Suprapubic skin (tissue), 4 donors: ENCODE results near the gene FLRT2. TPM values are rescaled to one million over a fixed set of nuclear protein-coding genes. Genes with fewer than 3 reads are reported as not detected.

Source experiments
- DNase-seq, 2 donors: peaks; one replicate each; pipeline ENCODE4 v3.0.0-alpha.2; 2019; ENCODE audit warnings: low spot score in 2 of 2
- H3K27ac ChIP-seq: fragments of 200-600 bp; sonication (generic); one replicate; pipeline ENCODE4 v1.5.1; 2019
- H3K27me3 ChIP-seq: fragments of 200-600 bp; sonication (generic); one replicate; pipeline ENCODE4 v1.5.1; 2019
- H3K36me3 ChIP-seq: fragments of 200-600 bp; sonication (generic); one replicate; pipeline ENCODE4 v1.5.1; 2019
- H3K4me1 ChIP-seq: fragments of 200-600 bp; sonication (generic); one replicate; pipeline ENCODE4 v1.5.1; 2019
- H3K4me3 ChIP-seq: fragments of 200-600 bp; sonication (generic); one replicate; pipeline ENCODE4 v1.5.1; 2019; ENCODE audit warnings: mild to moderate bottlenecking
- H3K9me3 ChIP-seq: fragments of 200-600 bp; sonication (generic); one replicate; pipeline ENCODE4 v1.5.1; 2019
- EP300 ChIP-seq: sonication (generic); formaldehyde crosslinking; IDR thresholded peaks from one replicate; pipeline ENCODE4 v1.6.1; 2017; ENCODE audit warnings: antibody characterized with exemption
- POLR2A ChIP-seq, 2 donors: fragments of 450-650 bp; IDR thresholded peaks; one replicate each; pipeline ENCODE4 v1.6.1; 2017; ENCODE audit warnings: antibody characterized with exemption in 2 of 2, mild to moderate bottlenecking in 2 of 2, moderate library complexity in 2 of 2
- POLR2AphosphoS5 ChIP-seq, 3 donors: sonication (generic); formaldehyde crosslinking; IDR thresholded peaks; one replicate each; pipeline ENCODE4 v1.6.1; 2017; ENCODE audit warnings: antibody characterized with exemption in 3 of 3
- whole genome bisulfite sequencing: methylation state at CpG from one replicate; pipeline ENCODE4 v1.1.5; 2018; 5-methylcytosine and 5-hydroxymethylcytosine counted together
- total RNA-seq, 4 donors: library from RNA; depleted of rRNA; stranded (reverse); fragments of >200 nt; gene quantifications; one replicate each; pipeline ENCODE4 v1.1.0, GENCODE V29; 2016
- TF ChIP-seq, protein P1 (sequence below), 2 donors: fragments of 200-600 bp in 1 of 2; fragments of 450-650 bp in 1 of 2; sonication (generic) in 1 of 2; IDR thresholded peaks; one replicate each; pipeline ENCODE4 v1.5.1; 2016 to 2019; ENCODE audit warnings: antibody characterized with exemption in 2 of 2, mild to moderate bottlenecking in 1 of 2, moderate library complexity in 1 of 2

The FLRT2 gene
- total RNA-seq, 4 donors from 2014 or later: 21.5 to 41.4 (median 28.0) TPM

DNA sequence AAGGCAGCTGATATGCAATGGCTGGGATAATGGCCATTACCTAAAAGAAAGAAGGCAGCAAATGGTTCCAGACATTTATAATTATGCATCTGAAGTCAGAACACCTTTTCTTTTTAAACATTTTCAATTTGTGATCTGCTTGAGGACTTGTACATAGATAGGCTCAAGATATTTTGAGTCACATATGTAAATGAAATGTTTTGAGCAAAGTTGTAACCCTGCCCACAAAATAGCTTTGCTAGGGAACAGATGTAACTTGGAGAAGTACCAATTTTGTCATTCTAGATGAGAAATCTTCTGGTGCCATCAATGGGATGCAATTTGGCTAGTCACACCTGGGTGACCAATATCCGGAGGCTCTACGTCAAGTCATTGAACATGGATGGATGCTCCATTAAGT, 123.1 kb downstream of the FLRT2 start:
- Histone ChIP-seq H3K27me3 (no peaks in the 10 kb centered on the region), H3K4me1 (no peaks in the 10 kb centered on the region), H3K36me3 (no peaks in the 10 kb centered on the region), H3K9me3 (no peaks in the 10 kb centered on the region), H3K4me3 (no peak overlapping the region), H3K27ac (no peak overlapping the region)
- TF ChIP-seq POLR2A (IDR thresholded peaks at IDR 0.05) (no peak), EP300 (no peak), POLR2AphosphoS5 (IDR thresholded peaks at IDR 0.05) (no peak)
- TF ChIP-seq, protein P1, sequence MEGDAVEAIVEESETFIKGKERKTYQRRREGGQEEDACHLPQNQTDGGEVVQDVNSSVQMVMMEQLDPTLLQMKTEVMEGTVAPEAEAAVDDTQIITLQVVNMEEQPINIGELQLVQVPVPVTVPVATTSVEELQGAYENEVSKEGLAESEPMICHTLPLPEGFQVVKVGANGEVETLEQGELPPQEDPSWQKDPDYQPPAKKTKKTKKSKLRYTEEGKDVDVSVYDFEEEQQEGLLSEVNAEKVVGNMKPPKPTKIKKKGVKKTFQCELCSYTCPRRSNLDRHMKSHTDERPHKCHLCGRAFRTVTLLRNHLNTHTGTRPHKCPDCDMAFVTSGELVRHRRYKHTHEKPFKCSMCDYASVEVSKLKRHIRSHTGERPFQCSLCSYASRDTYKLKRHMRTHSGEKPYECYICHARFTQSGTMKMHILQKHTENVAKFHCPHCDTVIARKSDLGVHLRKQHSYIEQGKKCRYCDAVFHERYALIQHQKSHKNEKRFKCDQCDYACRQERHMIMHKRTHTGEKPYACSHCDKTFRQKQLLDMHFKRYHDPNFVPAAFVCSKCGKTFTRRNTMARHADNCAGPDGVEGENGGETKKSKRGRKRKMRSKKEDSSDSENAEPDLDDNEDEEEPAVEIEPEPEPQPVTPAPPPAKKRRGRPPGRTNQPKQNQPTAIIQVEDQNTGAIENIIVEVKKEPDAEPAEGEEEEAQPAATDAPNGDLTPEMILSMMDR (IDR thresholded peaks at IDR 0.05): no peak
- 93% methylated on average over 2 of the region's 2 CpGs for WGBS
- no peak for DNase-seq

GRCh38 chr14:85660243-85660922, 130.4 kb downstream of the FLRT2 start:
- H3K27ac ChIP-seq: no peak overlapping the region
- no peaks in the 10 kb centered on the region for H3K9me3 ChIP-seq
- no peaks in the 10 kb centered on the region for H3K36me3 ChIP-seq
- no peak overlapping the region for H3K4me3 ChIP-seq
- WGBS: 76% methylated on average over 2 of the region's 2 CpGs
- TF ChIP-seq, protein P1 (IDR thresholded peaks at IDR 0.05): no peak
- TF ChIP-seq POLR2AphosphoS5 (IDR thresholded peaks at IDR 0.05) (no peak), POLR2A (IDR thresholded peaks at IDR 0.05) (no peak), EP300 (no peak)
- H3K27me3 ChIP-seq: no peaks in the 10 kb centered on the region
- no peak for DNase-seq
- H3K4me1 ChIP-seq: no peaks in the 10 kb centered on the region

DNA sequence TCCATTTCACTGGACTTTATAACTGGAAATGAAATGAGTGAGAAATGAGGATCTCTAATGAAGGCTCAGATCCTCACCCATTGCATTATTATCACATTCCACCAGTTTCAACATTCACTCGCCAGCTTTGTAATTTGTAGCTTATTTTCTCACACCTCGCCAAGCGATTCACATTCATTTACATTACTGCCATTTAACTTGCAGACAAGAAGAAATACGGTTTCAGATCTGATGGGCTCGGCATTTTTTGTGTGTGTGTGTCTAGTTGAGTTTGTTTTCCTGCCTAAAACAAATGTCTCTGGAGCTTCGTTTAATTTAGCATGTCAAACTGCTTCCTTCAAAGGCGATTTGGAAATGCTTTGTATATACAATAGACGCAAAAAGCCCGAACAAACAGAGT, 132.2 kb downstream of the FLRT2 start:
- Histone ChIP-seq H3K36me3 (no peaks in the 10 kb centered on the region), H3K27me3 (no peaks in the 10 kb centered on the region), H3K4me1 (no peaks in the 10 kb centered on the region), H3K9me3 (no peaks in the 10 kb centered on the region), H3K4me3 (no peak overlapping the region), H3K27ac (no peak overlapping the region)
- 78% methylated on average over 9 of the region's 9 CpGs for WGBS
- TF ChIP-seq, protein P1 (IDR thresholded peaks at IDR 0.05): no peak
- TF ChIP-seq EP300 (no peak), POLR2AphosphoS5 (IDR thresholded peaks at IDR 0.05) (no peak), POLR2A (IDR thresholded peaks at IDR 0.05) (no peak)
- no peak for DNase-seq

GRCh38 chr14:85663256-85663655, 133.3 kb downstream of the FLRT2 start:
- 48% methylated on average over 2 of the region's 2 CpGs for WGBS
- Histone ChIP-seq H3K27me3 (no peaks in the 10 kb centered on the region), H3K36me3 (no peaks in the 10 kb centered on the region)

DNA sequence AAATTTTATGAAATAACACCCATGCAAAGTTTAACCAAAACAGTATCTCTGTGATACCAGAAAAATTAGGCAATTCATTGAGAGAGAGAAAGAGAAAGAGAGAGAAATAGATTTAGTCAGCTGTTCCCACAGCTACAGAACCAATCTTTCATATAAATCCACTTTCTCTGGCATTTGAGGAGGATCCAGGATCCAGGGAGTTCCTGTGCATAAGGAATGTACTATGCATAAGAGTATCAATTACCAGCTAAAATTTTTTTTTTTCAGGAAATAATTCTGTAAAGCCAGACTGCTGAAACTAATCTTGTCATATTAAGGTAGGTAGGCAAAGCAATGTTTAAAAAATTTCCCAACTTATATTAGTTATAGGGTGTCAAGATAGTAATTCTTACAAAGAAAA, 133.7 kb downstream of the FLRT2 start:
- H3K9me3 ChIP-seq: no peaks in the 10 kb centered on the region
- no peak overlapping the region for H3K4me3 ChIP-seq
- H3K27ac ChIP-seq: no peak overlapping the region
- H3K36me3 ChIP-seq: no peaks in the 10 kb centered on the region
- H3K4me1 ChIP-seq: no peaks in the 10 kb centered on the region
- TF ChIP-seq EP300: no peak
- TF ChIP-seq, protein P1 (IDR thresholded peaks at IDR 0.05): no peak
- no peak for TF ChIP-seq POLR2AphosphoS5 (IDR thresholded peaks at IDR 0.05)
- TF ChIP-seq POLR2A (IDR thresholded peaks at IDR 0.05): no peak
- DNase-seq: no peak
- no peaks in the 10 kb centered on the region for H3K27me3 ChIP-seq

More at GRCh38 chr14:85663256-85663655, 133.3 kb downstream of the FLRT2 start:
- no peaks in the 10 kb centered on the region for H3K4me1 ChIP-seq
- no peak overlapping the region for H3K4me3 ChIP-seq
- no peak for DNase-seq
- no peaks in the 10 kb centered on the region for H3K9me3 ChIP-seq
- H3K27ac ChIP-seq: no peak overlapping the region
- TF ChIP-seq POLR2A (IDR thresholded peaks at IDR 0.05) (no peak), POLR2AphosphoS5 (IDR thresholded peaks at IDR 0.05) (no peak), EP300 (no peak)
- TF ChIP-seq, protein P1 (IDR thresholded peaks at IDR 0.05): no peak
